Endothelial cell (in vitro differentiated cells): Measurements from ENCODE around the gene RGS7. TPM values are rescaled to one million over a fixed set of nuclear protein-coding genes. Genes with fewer than 3 reads are reported as not detected.

Experiments used
- DNase-seq: peaks from one replicate; pipeline ENCODE4 v3.0.0; 2021; ENCODE audit warnings: low spot score
- H3K27ac Mint-ChIP-seq: one replicate; pipeline ENCODE4 v1.8.0; 2021; ENCODE audit warnings: mixed read lengths, inconsistent platforms; ENCODE audit not compliant: unreplicated experiment
- H3K27me3 Mint-ChIP-seq: one replicate; pipeline ENCODE4 v1.8.0; 2021; ENCODE audit warnings: mild to moderate bottlenecking, moderate library complexity, mixed read lengths, inconsistent platforms; ENCODE audit not compliant: unreplicated experiment
- H3K36me3 Mint-ChIP-seq: one replicate; pipeline ENCODE4 v1.8.0; 2021; ENCODE audit warnings: mild to moderate bottlenecking, low read depth, mixed read lengths, inconsistent platforms; ENCODE audit not compliant: unreplicated experiment
- H3K4me1 Mint-ChIP-seq: one replicate; pipeline ENCODE4 v1.8.0; 2021; ENCODE audit warnings: mild to moderate bottlenecking, mixed read lengths, inconsistent platforms; ENCODE audit not compliant: unreplicated experiment
- H3K4me3 Mint-ChIP-seq: one replicate; pipeline ENCODE4 v1.8.0; 2021; ENCODE audit warnings: mild to moderate bottlenecking, mixed read lengths, inconsistent platforms; ENCODE audit not compliant: unreplicated experiment
- H3K9me3 Mint-ChIP-seq: one replicate; pipeline ENCODE4 v1.8.0; 2021; ENCODE audit warnings: mixed read lengths, inconsistent platforms; ENCODE audit not compliant: unreplicated experiment
- total RNA-seq: library from RNA; stranded (reverse); fragmentation: NEBNext Ultra II Directional; extraction: Animal tissue kit (Norgen Biotek cat#: 25700); gene quantifications from one replicate; pipeline ENCODE4 v1.2.1, GENCODE V29; 2021; ENCODE audit not compliant: unreplicated experiment
- TF ChIP-seq, protein P1 (sequence below): fragments of 200-600 bp; sonication (generic); IDR thresholded peaks from one replicate; pipeline ENCODE4 v1.5.0; 2021; ENCODE audit warnings: antibody characterized with exemption; ENCODE audit not compliant: unreplicated experiment

The RGS7 gene
- total RNA-seq, 1 donor from 2014 or later, result 1.4 TPM

DNA sequence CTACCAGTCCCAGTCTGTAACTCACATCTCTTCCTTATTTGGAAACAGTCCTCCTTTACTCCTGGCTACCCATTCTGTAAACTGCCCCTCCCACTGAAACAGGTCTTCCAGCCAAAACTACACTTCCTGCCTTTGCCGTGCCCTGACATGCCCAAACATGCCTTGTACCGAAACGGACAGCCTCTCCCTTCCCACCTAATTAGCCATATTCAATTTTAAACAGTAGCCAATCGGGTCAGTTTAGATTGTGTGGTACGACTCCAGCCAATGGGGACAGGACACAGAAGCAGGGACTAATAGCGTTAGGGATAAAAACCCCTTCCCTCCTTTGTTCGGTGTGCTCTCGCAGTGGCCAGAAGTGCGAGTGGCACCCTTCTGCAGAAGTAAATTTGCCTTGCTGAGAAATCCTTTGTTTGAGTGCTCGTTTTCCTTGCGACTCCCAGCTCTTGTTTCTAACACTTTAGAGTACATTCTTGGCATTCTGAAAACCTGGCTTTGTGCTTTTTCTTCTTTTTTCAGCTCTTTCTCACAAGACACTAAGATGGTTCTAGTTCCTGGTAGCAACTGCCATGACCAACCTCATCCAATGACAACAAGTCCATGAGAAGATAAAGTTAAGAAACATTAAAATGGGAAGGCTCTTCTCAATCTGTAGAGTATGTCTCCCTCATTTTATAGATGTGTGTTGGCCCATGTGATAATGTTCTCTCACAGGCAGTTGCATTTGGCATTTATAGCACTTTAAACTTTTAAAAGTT, 419.9 kb downstream of the RGS7 start:
- Mint-ChIP-seq H3K27ac (no peak overlapping the region), H3K9me3 (peaks cover 4% of the 10 kb centered on the region), H3K4me1 (no peaks in the 10 kb centered on the region), H3K36me3 (no peaks in the 10 kb centered on the region), H3K27me3 (peaks cover 1% of the 10 kb centered on the region), H3K4me3 (no peak overlapping the region)
- TF ChIP-seq, protein P1, sequence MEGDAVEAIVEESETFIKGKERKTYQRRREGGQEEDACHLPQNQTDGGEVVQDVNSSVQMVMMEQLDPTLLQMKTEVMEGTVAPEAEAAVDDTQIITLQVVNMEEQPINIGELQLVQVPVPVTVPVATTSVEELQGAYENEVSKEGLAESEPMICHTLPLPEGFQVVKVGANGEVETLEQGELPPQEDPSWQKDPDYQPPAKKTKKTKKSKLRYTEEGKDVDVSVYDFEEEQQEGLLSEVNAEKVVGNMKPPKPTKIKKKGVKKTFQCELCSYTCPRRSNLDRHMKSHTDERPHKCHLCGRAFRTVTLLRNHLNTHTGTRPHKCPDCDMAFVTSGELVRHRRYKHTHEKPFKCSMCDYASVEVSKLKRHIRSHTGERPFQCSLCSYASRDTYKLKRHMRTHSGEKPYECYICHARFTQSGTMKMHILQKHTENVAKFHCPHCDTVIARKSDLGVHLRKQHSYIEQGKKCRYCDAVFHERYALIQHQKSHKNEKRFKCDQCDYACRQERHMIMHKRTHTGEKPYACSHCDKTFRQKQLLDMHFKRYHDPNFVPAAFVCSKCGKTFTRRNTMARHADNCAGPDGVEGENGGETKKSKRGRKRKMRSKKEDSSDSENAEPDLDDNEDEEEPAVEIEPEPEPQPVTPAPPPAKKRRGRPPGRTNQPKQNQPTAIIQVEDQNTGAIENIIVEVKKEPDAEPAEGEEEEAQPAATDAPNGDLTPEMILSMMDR, result no peak
- DNase-seq, result no peak

DNA sequence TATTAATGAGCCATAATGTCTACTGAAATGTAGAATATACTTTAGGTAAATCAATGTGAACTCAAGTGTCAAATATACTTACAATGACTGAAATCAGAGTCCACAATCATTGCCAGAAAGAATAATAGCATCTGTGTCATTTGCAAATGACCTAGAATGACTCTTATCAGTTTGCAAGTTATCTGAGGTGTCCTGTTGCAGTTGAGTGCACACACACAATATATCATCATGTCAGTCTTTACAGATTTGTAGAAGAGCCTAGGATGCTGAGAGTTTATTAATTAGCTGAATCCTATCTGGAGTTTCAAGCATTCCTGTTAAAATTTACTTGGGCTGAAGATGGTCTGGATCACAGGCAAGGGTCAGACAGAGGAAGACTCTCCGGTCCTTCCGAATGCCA, 421.1 kb downstream of the RGS7 start:
- H3K4me3 Mint-ChIP-seq, result no peak overlapping the region
- H3K27ac Mint-ChIP-seq, result no peak overlapping the region
- peaks cover 1% of the 10 kb centered on the region for H3K27me3 Mint-ChIP-seq

DNA sequence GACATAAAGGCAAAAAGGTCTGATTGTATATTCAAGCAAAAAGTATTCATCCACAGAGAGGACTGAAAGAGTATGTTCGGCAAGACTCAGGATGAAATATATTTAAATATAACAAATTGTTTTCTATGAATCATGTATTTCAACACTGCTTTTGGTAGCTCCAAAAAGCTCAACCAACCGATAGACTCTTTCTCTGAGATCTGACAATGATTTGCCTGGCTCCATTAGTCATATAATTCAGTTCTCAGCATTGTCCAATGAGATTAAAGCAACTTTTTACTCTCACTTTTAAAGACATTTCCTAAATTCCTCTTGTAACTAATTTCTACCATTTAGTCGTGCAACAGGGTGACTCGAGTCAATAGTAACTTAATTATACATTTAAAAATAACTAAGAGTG, 426.0 kb downstream of the RGS7 start:
- Mint-ChIP-seq H3K9me3 (no peaks in the 10 kb centered on the region), H3K27ac (no peak overlapping the region)

More for the DNA sequence above, 421.1 kb downstream of the RGS7 start:
- Mint-ChIP-seq H3K4me1 (no peaks in the 10 kb centered on the region), H3K36me3 (no peaks in the 10 kb centered on the region), H3K9me3 (peaks cover 4% of the 10 kb centered on the region)
- DNase-seq, result no peak
- TF ChIP-seq, protein P1, result no peak

DNA sequence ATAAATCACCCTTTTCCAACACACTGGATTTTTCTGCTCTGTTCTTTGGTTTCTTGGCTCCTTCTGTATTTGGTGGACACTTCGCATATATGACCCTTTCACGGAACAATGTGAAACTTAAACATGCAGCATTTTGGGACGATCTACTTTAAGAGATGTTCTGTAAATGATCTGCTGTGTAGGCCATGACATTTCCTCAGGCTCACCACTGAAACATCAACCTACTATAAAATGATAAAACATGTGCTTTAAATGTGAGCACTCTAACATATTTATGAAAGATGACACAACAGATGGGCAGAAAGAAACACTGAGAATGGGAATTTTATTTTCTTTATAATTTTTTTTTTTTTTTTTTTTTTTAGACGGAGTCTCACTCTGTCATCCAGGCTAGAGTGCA, 428.7 kb downstream of the RGS7 start:
- H3K27me3 Mint-ChIP-seq, result no peaks in the 10 kb centered on the region
- TF ChIP-seq, protein P1, result no peak
- DNase-seq, result no peak
- H3K27ac Mint-ChIP-seq, result no peak overlapping the region
- H3K4me3 Mint-ChIP-seq, result no peak overlapping the region
- H3K36me3 Mint-ChIP-seq, result no peaks in the 10 kb centered on the region
- no peaks in the 10 kb centered on the region for H3K4me1 Mint-ChIP-seq
- H3K9me3 Mint-ChIP-seq, result no peaks in the 10 kb centered on the region

More for the DNA sequence above, 426.0 kb downstream of the RGS7 start:
- no peak for DNase-seq
- no peaks in the 10 kb centered on the region for H3K36me3 Mint-ChIP-seq
- TF ChIP-seq, protein P1, result no peak
- no peaks in the 10 kb centered on the region for H3K27me3 Mint-ChIP-seq
- no peak overlapping the region for H3K4me3 Mint-ChIP-seq
- H3K4me1 Mint-ChIP-seq, result no peaks in the 10 kb centered on the region

DNA sequence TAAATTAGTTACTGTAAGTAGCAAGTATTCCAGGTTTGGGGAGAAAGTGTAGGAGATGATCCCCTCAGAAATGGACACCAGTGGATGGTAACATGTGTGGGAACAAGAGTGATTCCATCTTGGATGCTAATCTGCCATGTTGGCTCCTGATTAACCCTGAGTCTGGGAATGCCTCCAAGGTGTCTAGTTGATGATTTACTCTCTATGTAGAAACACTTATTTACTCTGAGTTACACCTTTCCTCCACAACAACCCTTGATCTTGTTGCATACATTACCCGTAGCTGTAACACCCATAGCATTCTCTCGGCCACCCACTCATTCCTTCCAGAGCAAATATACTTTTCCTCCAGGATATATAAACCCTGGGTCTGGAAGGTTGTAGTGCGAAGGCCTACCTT, 429.2 kb downstream of the RGS7 start:
- DNase-seq, result no peak
- H3K27me3 Mint-ChIP-seq, result no peaks in the 10 kb centered on the region
- no peak overlapping the region for H3K4me3 Mint-ChIP-seq
- no peaks in the 10 kb centered on the region for H3K36me3 Mint-ChIP-seq
- H3K27ac Mint-ChIP-seq, result no peak overlapping the region
- no peaks in the 10 kb centered on the region for H3K9me3 Mint-ChIP-seq
- no peaks in the 10 kb centered on the region for H3K4me1 Mint-ChIP-seq
- TF ChIP-seq, protein P1, result no peak
